ENCODE measurements around the gene ATP2A1. TPM values are rescaled to one million over a fixed set of nuclear protein-coding genes. Genes with fewer than 3 reads are reported as not detected.

The ATP2A1 gene
- total RNA-seq, 1 experiment from 2014 or later, result 2.9 TPM

DNA sequence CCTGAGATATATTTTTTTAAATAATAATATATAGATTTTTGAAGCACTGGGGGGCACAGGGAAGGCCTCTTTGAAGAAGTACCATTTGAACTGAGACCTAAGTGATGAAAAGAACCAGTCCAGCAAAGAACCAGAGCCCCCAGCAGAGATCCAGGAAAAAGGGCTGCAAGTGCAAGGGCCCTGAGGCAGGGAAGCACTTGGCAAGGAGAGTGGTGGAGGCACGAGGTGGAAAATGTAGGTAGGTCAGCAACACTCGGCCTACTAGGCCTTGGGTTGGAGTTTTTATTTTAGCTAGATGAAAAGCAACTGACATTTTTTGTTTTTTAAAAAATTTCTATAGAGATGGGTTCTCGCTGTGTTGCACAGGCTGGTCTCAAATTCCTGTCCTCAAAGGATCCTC, 51.9 kb downstream of the ATP2A1 start:
- POLR2A ChIA-PET, result no interaction called here
- BruUV-seq (replicated peaks), result no TSS peak
- CTCF ChIA-PET, result no interaction called here
- in situ Hi-C loops (cut with HindIII; ENCODE audit: low pct_unique_long_range_greater_than_20kb, low sequenced_read_pairs) (no loop called here), intact Hi-C loops (cut with micrococcal nuclease; ENCODE audit: unreplicated experiment) (no loop called here)
- ATAC-seq (no peak), DNase-seq (ENCODE audit: low read depth, low spot score) (no peak)
- no peak for TF ChIP-seq POLR2AphosphoS5 (IDR thresholded peaks at IDR 0.05; ENCODE audit: low read depth, low read length)
- no peak for TF ChIP-seq SIN3A (IDR thresholded peaks at IDR 0.05; ENCODE audit: borderline replicate concordance, insufficient read depth, low read depth, low read length)
- TF ChIP-seq, protein P1, sequence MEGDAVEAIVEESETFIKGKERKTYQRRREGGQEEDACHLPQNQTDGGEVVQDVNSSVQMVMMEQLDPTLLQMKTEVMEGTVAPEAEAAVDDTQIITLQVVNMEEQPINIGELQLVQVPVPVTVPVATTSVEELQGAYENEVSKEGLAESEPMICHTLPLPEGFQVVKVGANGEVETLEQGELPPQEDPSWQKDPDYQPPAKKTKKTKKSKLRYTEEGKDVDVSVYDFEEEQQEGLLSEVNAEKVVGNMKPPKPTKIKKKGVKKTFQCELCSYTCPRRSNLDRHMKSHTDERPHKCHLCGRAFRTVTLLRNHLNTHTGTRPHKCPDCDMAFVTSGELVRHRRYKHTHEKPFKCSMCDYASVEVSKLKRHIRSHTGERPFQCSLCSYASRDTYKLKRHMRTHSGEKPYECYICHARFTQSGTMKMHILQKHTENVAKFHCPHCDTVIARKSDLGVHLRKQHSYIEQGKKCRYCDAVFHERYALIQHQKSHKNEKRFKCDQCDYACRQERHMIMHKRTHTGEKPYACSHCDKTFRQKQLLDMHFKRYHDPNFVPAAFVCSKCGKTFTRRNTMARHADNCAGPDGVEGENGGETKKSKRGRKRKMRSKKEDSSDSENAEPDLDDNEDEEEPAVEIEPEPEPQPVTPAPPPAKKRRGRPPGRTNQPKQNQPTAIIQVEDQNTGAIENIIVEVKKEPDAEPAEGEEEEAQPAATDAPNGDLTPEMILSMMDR (IDR thresholded peaks at IDR 0.05), result no peak
- no peak for TF ChIP-seq TCF7L2 (IDR thresholded peaks at IDR 0.05; ENCODE audit: low read depth, low read length)
- Histone ChIP-seq H3K27me3 (ENCODE audit: control insufficient read depth, insufficient read depth, low read length) (no peaks in the 10 kb centered on the region), H3K4me3 (ENCODE audit: low read depth in 2 of 2, low read length in 2 of 2) (no peak overlapping the region), H3K9me3 (ENCODE audit: control insufficient read depth, insufficient read depth, low read depth, low read length) (no peaks in the 10 kb centered on the region), H3K4me1 (ENCODE audit: control insufficient read depth, insufficient read depth, low read length) (no peaks in the 10 kb centered on the region), H3K27ac (ENCODE audit: low read length) (no peak overlapping the region), H3K36me3 (ENCODE audit: control insufficient read depth, insufficient read depth, low read length) (no peaks in the 10 kb centered on the region)

DNA sequence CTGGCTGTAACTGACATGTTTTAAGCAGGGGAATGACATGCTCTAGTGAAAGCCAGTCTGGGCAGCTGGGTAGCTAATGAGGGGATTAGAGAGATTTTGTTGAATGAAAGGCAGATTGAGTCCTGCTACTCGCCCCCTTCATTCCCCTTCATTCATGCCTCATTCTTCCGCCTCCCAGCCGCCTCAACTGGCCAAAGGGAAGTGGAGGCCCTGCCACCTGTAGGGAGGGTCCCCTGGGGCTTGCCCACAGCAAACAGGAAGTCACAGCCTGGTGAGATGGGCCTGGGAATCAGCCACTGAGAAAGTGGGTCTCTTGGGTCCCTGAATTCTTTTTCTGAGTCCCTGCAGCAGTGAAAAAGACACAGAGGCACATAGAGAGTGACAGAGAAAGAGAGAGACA, 52.4 kb downstream of the ATP2A1 start:
- H3K27me3 ChIP-seq (ENCODE audit: control insufficient read depth, insufficient read depth, low read length), result no peaks in the 10 kb centered on the region
- H3K9me3 ChIP-seq (ENCODE audit: control insufficient read depth, insufficient read depth, low read depth, low read length), result no peaks in the 10 kb centered on the region
- in situ Hi-C loops (cut with HindIII; ENCODE audit: low pct_unique_long_range_greater_than_20kb, low sequenced_read_pairs), result no loop called here
- H3K27ac ChIP-seq (ENCODE audit: low read length), result no peak overlapping the region
- no TSS peak for BruUV-seq (replicated peaks)
- CTCF ChIA-PET, result no interaction called here
- no peaks in the 10 kb centered on the region for H3K36me3 ChIP-seq (ENCODE audit: control insufficient read depth, insufficient read depth, low read length)
- H3K4me3 ChIP-seq (ENCODE audit: low read depth in 2 of 2, low read length in 2 of 2), result no peak overlapping the region
- DNase-seq (ENCODE audit: low read depth, low spot score) (no peak), ATAC-seq (no peak)
- intact Hi-C loops (cut with micrococcal nuclease; ENCODE audit: unreplicated experiment), result no loop called here
- TF ChIP-seq, protein P2, sequence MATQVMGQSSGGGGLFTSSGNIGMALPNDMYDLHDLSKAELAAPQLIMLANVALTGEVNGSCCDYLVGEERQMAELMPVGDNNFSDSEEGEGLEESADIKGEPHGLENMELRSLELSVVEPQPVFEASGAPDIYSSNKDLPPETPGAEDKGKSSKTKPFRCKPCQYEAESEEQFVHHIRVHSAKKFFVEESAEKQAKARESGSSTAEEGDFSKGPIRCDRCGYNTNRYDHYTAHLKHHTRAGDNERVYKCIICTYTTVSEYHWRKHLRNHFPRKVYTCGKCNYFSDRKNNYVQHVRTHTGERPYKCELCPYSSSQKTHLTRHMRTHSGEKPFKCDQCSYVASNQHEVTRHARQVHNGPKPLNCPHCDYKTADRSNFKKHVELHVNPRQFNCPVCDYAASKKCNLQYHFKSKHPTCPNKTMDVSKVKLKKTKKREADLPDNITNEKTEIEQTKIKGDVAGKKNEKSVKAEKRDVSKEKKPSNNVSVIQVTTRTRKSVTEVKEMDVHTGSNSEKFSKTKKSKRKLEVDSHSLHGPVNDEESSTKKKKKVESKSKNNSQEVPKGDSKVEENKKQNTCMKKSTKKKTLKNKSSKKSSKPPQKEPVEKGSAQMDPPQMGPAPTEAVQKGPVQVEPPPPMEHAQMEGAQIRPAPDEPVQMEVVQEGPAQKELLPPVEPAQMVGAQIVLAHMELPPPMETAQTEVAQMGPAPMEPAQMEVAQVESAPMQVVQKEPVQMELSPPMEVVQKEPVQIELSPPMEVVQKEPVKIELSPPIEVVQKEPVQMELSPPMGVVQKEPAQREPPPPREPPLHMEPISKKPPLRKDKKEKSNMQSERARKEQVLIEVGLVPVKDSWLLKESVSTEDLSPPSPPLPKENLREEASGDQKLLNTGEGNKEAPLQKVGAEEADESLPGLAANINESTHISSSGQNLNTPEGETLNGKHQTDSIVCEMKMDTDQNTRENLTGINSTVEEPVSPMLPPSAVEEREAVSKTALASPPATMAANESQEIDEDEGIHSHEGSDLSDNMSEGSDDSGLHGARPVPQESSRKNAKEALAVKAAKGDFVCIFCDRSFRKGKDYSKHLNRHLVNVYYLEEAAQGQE (IDR thresholded peaks at IDR 0.05; ENCODE audit: insufficient read depth in 1 of 2, low read depth in 2 of 2, low read length in 1 of 2), result no peak
- TF ChIP-seq TCF7L2 (IDR thresholded peaks at IDR 0.05; ENCODE audit: low read depth, low read length), result no peak
- TF ChIP-seq SIN3A (IDR thresholded peaks at IDR 0.05; ENCODE audit: borderline replicate concordance, insufficient read depth, low read depth, low read length), result no peak
- no peak for TF ChIP-seq POLR2AphosphoS5 (IDR thresholded peaks at IDR 0.05; ENCODE audit: low read depth, low read length)
- TF ChIP-seq, protein P1 (IDR thresholded peaks at IDR 0.05), result no peak
- POLR2A ChIA-PET, result no interaction called here
- H3K4me1 ChIP-seq (ENCODE audit: control insufficient read depth, insufficient read depth, low read length), result no peaks in the 10 kb centered on the region

Data from Panc1 (cell line).